H1 (cell line): ENCODE measurements around the gene RRAD.
A peak's percentile ranks its signal among the peaks of the same experiment; 100 is the strongest.

Experiments used
- BRCA1 ChIP-seq: IDR thresholded peaks from 2 replicates; pipeline ENCODE4 v1.6.1; 2012; ENCODE audit warnings: low read depth, low read length, improper control_type of control experiment
- CHD7 ChIP-seq: fragments of 300-600 bp; sonication (generic); IDR thresholded peaks from 2 replicates; pipeline ENCODE4 v1.7.1; 2012; ENCODE audit warnings: low read length, moderate library complexity, mild to moderate bottlenecking, inconsistent platforms; ENCODE audit not compliant: insufficient replicate concordance
- EP300 ChIP-seq, 2 experiments: IDR thresholded peaks; 1 replicate in 1 of 2; 2 replicates in 1 of 2; pipeline ENCODE4 v1.6.1; 2011 to 2012; ENCODE audit warnings: low read depth in 2 of 2, low read length in 2 of 2, mild to moderate bottlenecking in 2 of 2, borderline replicate concordance in 1 of 2, inconsistent platforms in 1 of 2, moderate library complexity in 1 of 2
- HDAC2 ChIP-seq, 2 experiments: fragments of 300-600 bp in 1 of 2; sonication (generic) in 1 of 2; IDR thresholded peaks; 2 replicates each; pipeline ENCODE4 v1.6.1; 2011 to 2012; ENCODE audit warnings: low read depth in 2 of 2, low read length in 2 of 2, mild to moderate bottlenecking in 2 of 2, moderate library complexity in 2 of 2, borderline replicate concordance in 1 of 2, inconsistent platforms in 1 of 2
- POLR2A ChIP-seq, 2 experiments: IDR thresholded peaks; 1 replicate in 1 of 2; 2 replicates in 1 of 2; pipeline ENCODE4 v1.6.1; 2011; ENCODE audit warnings: low read depth in 2 of 2, low read length in 2 of 2, mild to moderate bottlenecking in 2 of 2; ENCODE audit errors: control extremely low read depth in 1 of 2
- RAD21 ChIP-seq, 2 experiments: IDR thresholded peaks in 1 of 2; conservative IDR thresholded peaks in 1 of 2; 2 replicates each; pipeline ENCODE4 v1.6.1; 2011; ENCODE audit warnings: low read depth in 2 of 2, low read length in 2 of 2, improper control_type of control experiment in 1 of 2, inconsistent platforms in 1 of 2, mild to moderate bottlenecking in 1 of 2, moderate library complexity in 1 of 2
- RBBP5 ChIP-seq: IDR thresholded peaks from 2 replicates; pipeline ENCODE4 v1.7.1; 2012; ENCODE audit warnings: low read depth, mild to moderate bottlenecking, inconsistent platforms, low read length, moderate library complexity, borderline replicate concordance
- SP2 ChIP-seq: IDR thresholded peaks from 2 replicates; pipeline ENCODE4 v1.6.1; 2012; ENCODE audit warnings: mild to moderate bottlenecking, low read length, inconsistent platforms
- TAF7 ChIP-seq: optimal IDR thresholded peaks from 2 replicates; pipeline ENCODE3; 2011; ENCODE audit warnings: low read depth, mild to moderate bottlenecking, inconsistent platforms, low read length, moderate library complexity, borderline replicate concordance
- TEAD4 ChIP-seq: IDR thresholded peaks from 2 replicates; pipeline ENCODE4 v1.6.1; 2012; ENCODE audit warnings: low read depth, low read length, inconsistent platforms, mixed read lengths
- USF2 ChIP-seq: IDR thresholded peaks from 2 replicates; pipeline ENCODE4 v1.6.1; 2011; ENCODE audit warnings: low read length, improper control_type of control experiment
- TF ChIP-seq, protein P1 (sequence below), 3 experiments: IDR thresholded peaks; 1 replicate in 2 of 3; 2 replicates in 1 of 3; pipeline versions ENCODE4 v1.5.1 to v1.6.1; 2011; ENCODE audit warnings: low read length in 3 of 3, mild to moderate bottlenecking in 3 of 3, inconsistent platforms in 2 of 3, low read depth in 1 of 3, moderate library complexity in 1 of 3; ENCODE audit not compliant: insufficient read depth in 1 of 3; ENCODE audit errors: control extremely low read depth in 1 of 3

GRCh38 chr16:66964049-66964448 lies 38.7 kb upstream of the RRAD start:
- TF ChIP-seq, protein P1, sequence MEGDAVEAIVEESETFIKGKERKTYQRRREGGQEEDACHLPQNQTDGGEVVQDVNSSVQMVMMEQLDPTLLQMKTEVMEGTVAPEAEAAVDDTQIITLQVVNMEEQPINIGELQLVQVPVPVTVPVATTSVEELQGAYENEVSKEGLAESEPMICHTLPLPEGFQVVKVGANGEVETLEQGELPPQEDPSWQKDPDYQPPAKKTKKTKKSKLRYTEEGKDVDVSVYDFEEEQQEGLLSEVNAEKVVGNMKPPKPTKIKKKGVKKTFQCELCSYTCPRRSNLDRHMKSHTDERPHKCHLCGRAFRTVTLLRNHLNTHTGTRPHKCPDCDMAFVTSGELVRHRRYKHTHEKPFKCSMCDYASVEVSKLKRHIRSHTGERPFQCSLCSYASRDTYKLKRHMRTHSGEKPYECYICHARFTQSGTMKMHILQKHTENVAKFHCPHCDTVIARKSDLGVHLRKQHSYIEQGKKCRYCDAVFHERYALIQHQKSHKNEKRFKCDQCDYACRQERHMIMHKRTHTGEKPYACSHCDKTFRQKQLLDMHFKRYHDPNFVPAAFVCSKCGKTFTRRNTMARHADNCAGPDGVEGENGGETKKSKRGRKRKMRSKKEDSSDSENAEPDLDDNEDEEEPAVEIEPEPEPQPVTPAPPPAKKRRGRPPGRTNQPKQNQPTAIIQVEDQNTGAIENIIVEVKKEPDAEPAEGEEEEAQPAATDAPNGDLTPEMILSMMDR (IDR thresholded peaks at IDR 0.05; ENCODE audit: control extremely low read depth in 1 of 3, insufficient read depth in 1 of 3, low read depth in 1 of 3, low read length in 3 of 3) = peak in 1 of 3 experiments; percentile 4; a peak in 1 of 4 replicates
- no peak for TF ChIP-seq EP300 (IDR thresholded peaks at IDR 0.05; ENCODE audit: borderline replicate concordance in 1 of 2, low read depth in 2 of 2, low read length in 2 of 2)
- TF ChIP-seq BRCA1 = no peak
- TF ChIP-seq SP2 = no peak
- no peak for TF ChIP-seq USF2
- TF ChIP-seq CHD7 = no peak
- TF ChIP-seq TEAD4 = no peak
- no peak for TF ChIP-seq TAF7
- TF ChIP-seq RBBP5 = no peak
- no peak for TF ChIP-seq POLR2A (IDR thresholded peaks at IDR 0.05; ENCODE audit: control extremely low read depth in 1 of 2, low read depth in 2 of 2, low read length in 2 of 2)
- no peak for TF ChIP-seq RAD21 (IDR thresholded peaks at IDR 0.05 in 1 of 2, conservative IDR thresholded peaks at IDR 0.05 in 1 of 2; ENCODE audit: low read depth in 2 of 2, low read length in 2 of 2)
- no peak for TF ChIP-seq HDAC2 (IDR thresholded peaks at IDR 0.05; ENCODE audit: borderline replicate concordance in 1 of 2, low read depth in 2 of 2, low read length in 2 of 2)
